MM.1S (cell line): ENCODE data around the gene LIFR.

ENCODE experiments used
- EZH2 ChIP-seq: fragments of 300-600 bp; sonication (generic); optimal IDR thresholded peaks from 2 replicates; pipeline ENCODE3; 2017; ENCODE audit warnings: low read depth, mild to moderate bottlenecking, antibody characterized with exemption, low read length, mixed read lengths
- EZH2phosphoT487 ChIP-seq: fragments of 300-600 bp; sonication (generic); IDR thresholded peaks from 2 replicates; pipeline ENCODE4 v1.6.1; 2018; ENCODE audit warnings: antibody characterized with exemption, low read length
- TF ChIP-seq, protein P1 (sequence below): fragments of 300-600 bp; sonication (generic); IDR thresholded peaks from 2 replicates; pipeline ENCODE4 v1.5.1; 2016; ENCODE audit warnings: antibody characterized with exemption, low read length, mixed read lengths

DNA sequence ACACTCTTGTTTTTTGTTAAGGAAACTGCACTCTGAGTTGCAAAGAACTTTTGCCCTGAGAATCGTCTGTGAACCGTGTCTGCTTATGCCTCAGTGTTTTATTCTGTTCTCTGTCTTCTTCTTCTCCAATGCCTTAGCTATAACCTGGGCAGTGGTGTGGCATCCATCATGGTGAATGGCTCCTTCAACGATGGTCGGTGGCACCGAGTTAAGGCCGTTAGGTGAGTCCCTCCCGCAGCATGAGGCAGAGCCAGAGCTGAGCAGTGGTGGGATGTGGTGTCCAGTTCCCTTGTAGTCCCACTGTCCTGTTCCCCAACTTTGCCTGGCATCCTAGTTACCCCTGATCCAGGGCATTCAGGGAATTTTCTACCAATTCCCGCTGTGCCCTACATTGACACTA lies 98.3 kb downstream of the LIFR start:
- TF ChIP-seq, protein P1, sequence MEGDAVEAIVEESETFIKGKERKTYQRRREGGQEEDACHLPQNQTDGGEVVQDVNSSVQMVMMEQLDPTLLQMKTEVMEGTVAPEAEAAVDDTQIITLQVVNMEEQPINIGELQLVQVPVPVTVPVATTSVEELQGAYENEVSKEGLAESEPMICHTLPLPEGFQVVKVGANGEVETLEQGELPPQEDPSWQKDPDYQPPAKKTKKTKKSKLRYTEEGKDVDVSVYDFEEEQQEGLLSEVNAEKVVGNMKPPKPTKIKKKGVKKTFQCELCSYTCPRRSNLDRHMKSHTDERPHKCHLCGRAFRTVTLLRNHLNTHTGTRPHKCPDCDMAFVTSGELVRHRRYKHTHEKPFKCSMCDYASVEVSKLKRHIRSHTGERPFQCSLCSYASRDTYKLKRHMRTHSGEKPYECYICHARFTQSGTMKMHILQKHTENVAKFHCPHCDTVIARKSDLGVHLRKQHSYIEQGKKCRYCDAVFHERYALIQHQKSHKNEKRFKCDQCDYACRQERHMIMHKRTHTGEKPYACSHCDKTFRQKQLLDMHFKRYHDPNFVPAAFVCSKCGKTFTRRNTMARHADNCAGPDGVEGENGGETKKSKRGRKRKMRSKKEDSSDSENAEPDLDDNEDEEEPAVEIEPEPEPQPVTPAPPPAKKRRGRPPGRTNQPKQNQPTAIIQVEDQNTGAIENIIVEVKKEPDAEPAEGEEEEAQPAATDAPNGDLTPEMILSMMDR = no peak
- TF ChIP-seq EZH2 = no peak
- no peak for TF ChIP-seq EZH2phosphoT487
